ENCODE measurements around the gene MEA1. TPM values are rescaled to one million over a fixed set of nuclear protein-coding genes. Genes with fewer than 3 reads are reported as not detected.

The MEA1 gene
- 71.2 TPM for polyA plus RNA-seq (2013, experiment 1 of 2)
- polyA plus RNA-seq (2013, experiment 2 of 2): 69.3 TPM

- peaks cover 48 to 72% of the 10 kb centered on the region in 2 donors for H3K36me3 ChIP-seq (replicated peaks in 1 of 2; ENCODE audit: control insufficient read depth in 2 of 2, insufficient read depth in 2 of 2, low read length in 2 of 2)
- H4K8ac ChIP-seq (ENCODE audit: low read depth, low read length): no peak within 1 kb of the TSS
- H3K9ac ChIP-seq (ENCODE audit: low read depth, low read length, poor library complexity): peak within 1 kb of the TSS; percentile 97
- no peaks in the 10 kb centered on the region for H3K9me3 ChIP-seq (replicated peaks in 1 of 2; ENCODE audit: control insufficient read depth in 2 of 2, insufficient read depth in 1 of 2, low read depth in 1 of 2, low read length in 2 of 2)
- H3K18ac ChIP-seq (ENCODE audit: low read length): peak within 1 kb of the TSS; percentile 87
- H3K27me3 ChIP-seq (ENCODE audit: control insufficient read depth in 3 of 3, insufficient read depth in 3 of 3, low read depth in 1 of 3, low read length in 3 of 3): no peaks in the 10 kb centered on the region
- H2BK12ac ChIP-seq (ENCODE audit: low read length): no peak within 1 kb of the TSS
- peak within 1 kb of the TSS; percentile 94 to 97 for H3K4me3 ChIP-seq (ENCODE audit: low read length in 2 of 2)
- no CpG with 5 or more reads among the region's 51 CpGs for WGBS, 2 donors (ENCODE audit: extremely low coverage in 2 of 2, insufficient read length in 2 of 2, insufficient replicate concordance in 1 of 2)
- peak within 1 kb of the TSS; percentile 94 for H3K4me2 ChIP-seq (ENCODE audit: insufficient read depth, low read length, poor library complexity, severe bottlenecking)
- H3K79me1 ChIP-seq (ENCODE audit: low read depth, low read length): peaks cover 21% of the 10 kb centered on the region
- H3K27ac ChIP-seq (replicated peaks; ENCODE audit: low read length): peak within 1 kb of the TSS; percentile 69
- H3K4me1 ChIP-seq (ENCODE audit: control insufficient read depth in 2 of 2, insufficient read depth in 1 of 2, low read depth in 1 of 2, low read length in 2 of 2): peaks cover 3 to 12% of the 10 kb centered on the region in 2 donors
- H3K4ac ChIP-seq (ENCODE audit: low read length): no peak within 1 kb of the TSS
- H2AFZ ChIP-seq (ENCODE audit: low read length): peak within 1 kb of the TSS; percentile 91
- H2AK5ac ChIP-seq (ENCODE audit: low read depth, low read length): peak within 1 kb of the TSS; percentile 47
- peak; percentile 99 for DNase-seq (ENCODE audit: low spot score)
- no peak within 1 kb of the TSS for H4K91ac ChIP-seq (ENCODE audit: low read depth, low read length, poor library complexity)
- H2BK120ac ChIP-seq (ENCODE audit: low read depth, low read length): no peak within 1 kb of the TSS
- no peak within 1 kb of the TSS for H2BK15ac ChIP-seq (ENCODE audit: low read length)
- H3K23ac ChIP-seq (ENCODE audit: low read depth, low read length, poor library complexity): peak within 1 kb of the TSS; percentile 22
- peak within 1 kb of the TSS; percentile 85 for H2BK5ac ChIP-seq (ENCODE audit: low read length)
- H3K14ac ChIP-seq (ENCODE audit: low read length): peak within 1 kb of the TSS; percentile 82
These were observed at the start of gene MEA1, which contains the start of gene KLHDC3 for GRCh38 chr6:43013843-43014433. MEA1 (minus strand) TSS chr6:43013946; CDS start chr6:43013813, 133 bp downstream. KLHDC3 (plus strand) TSS chr6:43014249; CDS start chr6:43017193, 2,944 bp downstream.

- H3K4me3 ChIP-seq (ENCODE audit: low read length in 2 of 2): no peak overlapping the region
- no peak overlapping the region for H3K4me2 ChIP-seq (ENCODE audit: insufficient read depth, low read length, poor library complexity, severe bottlenecking)
- no peak overlapping the region for H4K8ac ChIP-seq (ENCODE audit: low read depth, low read length)
- no peak overlapping the region for H2BK5ac ChIP-seq (ENCODE audit: low read length)
- DNase-seq (ENCODE audit: low spot score): no peak
- H3K14ac ChIP-seq (ENCODE audit: low read length): no peak overlapping the region
- peaks cover 4 to 19% of the 10 kb centered on the region in 2 donors for H3K36me3 ChIP-seq (replicated peaks in 1 of 2; ENCODE audit: control insufficient read depth in 2 of 2, insufficient read depth in 2 of 2, low read length in 2 of 2)
- H2BK12ac ChIP-seq (ENCODE audit: low read length): no peak overlapping the region
- no peaks in the 10 kb centered on the region for H3K27me3 ChIP-seq (ENCODE audit: control insufficient read depth in 3 of 3, insufficient read depth in 3 of 3, low read depth in 1 of 3, low read length in 3 of 3)
- no peak overlapping the region for H2BK15ac ChIP-seq (ENCODE audit: low read length)
- no CpG with 5 or more reads among the region's 12 CpGs for WGBS, 2 donors (ENCODE audit: extremely low coverage in 2 of 2, insufficient read length in 2 of 2, insufficient replicate concordance in 1 of 2)
- H2AK5ac ChIP-seq (ENCODE audit: low read depth, low read length): no peak overlapping the region
- peak overlapping the region; percentile 14 for H3K9ac ChIP-seq (ENCODE audit: low read depth, low read length, poor library complexity)
- no peak overlapping the region for H2BK120ac ChIP-seq (ENCODE audit: low read depth, low read length)
- H3K27ac ChIP-seq (replicated peaks; ENCODE audit: low read length): no peak overlapping the region
- H3K23ac ChIP-seq (ENCODE audit: low read depth, low read length, poor library complexity): no peak overlapping the region
- no peak overlapping the region for H4K91ac ChIP-seq (ENCODE audit: low read depth, low read length, poor library complexity)
- peaks cover 6 to 10% of the 10 kb centered on the region in 2 donors for H3K4me1 ChIP-seq (ENCODE audit: control insufficient read depth in 2 of 2, insufficient read depth in 1 of 2, low read depth in 1 of 2, low read length in 2 of 2)
- no peaks in the 10 kb centered on the region for H3K9me3 ChIP-seq (replicated peaks in 1 of 2; ENCODE audit: control insufficient read depth in 2 of 2, insufficient read depth in 1 of 2, low read depth in 1 of 2, low read length in 2 of 2)
- H3K4ac ChIP-seq (ENCODE audit: low read length): no peak overlapping the region
- peaks cover 8% of the 10 kb centered on the region for H3K79me1 ChIP-seq (ENCODE audit: low read depth, low read length)
- no peak overlapping the region for H3K18ac ChIP-seq (ENCODE audit: low read length)
- no peak overlapping the region for H2AFZ ChIP-seq (ENCODE audit: low read length)
These were observed 49.1 kb upstream of the MEA1 start for GRCh38 chr6:43062818-43063217.

DNA sequence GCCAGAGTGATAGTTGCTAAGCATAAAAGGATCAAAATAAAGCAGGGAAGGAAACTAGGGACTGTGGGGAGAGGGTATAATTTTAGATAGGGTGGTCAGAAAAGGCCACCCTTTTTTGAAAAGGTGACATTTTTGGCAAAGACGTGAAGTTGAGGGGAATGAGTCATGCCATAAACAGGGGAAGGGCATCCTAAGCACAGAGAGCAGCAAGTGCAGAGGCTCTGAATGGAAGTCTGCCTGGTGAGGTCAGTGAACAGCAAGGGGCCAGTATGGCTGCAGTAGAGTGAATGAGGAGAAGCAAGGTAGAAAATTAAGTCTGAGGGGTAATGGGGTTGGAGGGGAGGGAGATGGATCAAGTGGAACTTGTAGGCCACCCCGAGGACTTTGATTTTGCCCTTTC is 48.1 kb upstream of the MEA1 start:
- no peak overlapping the region for H3K4ac ChIP-seq (ENCODE audit: low read length)
- no CpG with 5 or more reads among the region's 2 CpGs for WGBS, 2 donors (ENCODE audit: extremely low coverage in 2 of 2, insufficient read length in 2 of 2, insufficient replicate concordance in 1 of 2)
- H3K4me3 ChIP-seq (ENCODE audit: low read length in 2 of 2): no peak overlapping the region
- H3K4me1 ChIP-seq (ENCODE audit: control insufficient read depth in 2 of 2, insufficient read depth in 1 of 2, low read depth in 1 of 2, low read length in 2 of 2): peaks cover 6 to 10% of the 10 kb centered on the region in 2 donors
- H3K14ac ChIP-seq (ENCODE audit: low read length): no peak overlapping the region
- no peak overlapping the region for H2BK5ac ChIP-seq (ENCODE audit: low read length)
- H3K79me1 ChIP-seq (ENCODE audit: low read depth, low read length): peaks cover 8% of the 10 kb centered on the region
- no peak overlapping the region for H3K23ac ChIP-seq (ENCODE audit: low read depth, low read length, poor library complexity)
- no peak overlapping the region for H2AFZ ChIP-seq (ENCODE audit: low read length)
- H3K4me2 ChIP-seq (ENCODE audit: insufficient read depth, low read length, poor library complexity, severe bottlenecking): no peak overlapping the region
- H2BK12ac ChIP-seq (ENCODE audit: low read length): no peak overlapping the region
- DNase-seq (ENCODE audit: low spot score): no peak
- no peak overlapping the region for H3K27ac ChIP-seq (replicated peaks; ENCODE audit: low read length)
- H3K36me3 ChIP-seq (replicated peaks in 1 of 2; ENCODE audit: control insufficient read depth in 2 of 2, insufficient read depth in 2 of 2, low read length in 2 of 2): peaks cover 4 to 24% of the 10 kb centered on the region in 2 donors
- H3K9me3 ChIP-seq (replicated peaks in 1 of 2; ENCODE audit: control insufficient read depth in 2 of 2, insufficient read depth in 1 of 2, low read depth in 1 of 2, low read length in 2 of 2): no peaks in the 10 kb centered on the region
- H2BK15ac ChIP-seq (ENCODE audit: low read length): no peak overlapping the region
- H2AK5ac ChIP-seq (ENCODE audit: low read depth, low read length): no peak overlapping the region
- H4K8ac ChIP-seq (ENCODE audit: low read depth, low read length): no peak overlapping the region
- H4K91ac ChIP-seq (ENCODE audit: low read depth, low read length, poor library complexity): no peak overlapping the region
- no peaks in the 10 kb centered on the region for H3K27me3 ChIP-seq (ENCODE audit: control insufficient read depth in 3 of 3, insufficient read depth in 3 of 3, low read depth in 1 of 3, low read length in 3 of 3)
- no peak overlapping the region for H3K18ac ChIP-seq (ENCODE audit: low read length)
- H3K9ac ChIP-seq (ENCODE audit: low read depth, low read length, poor library complexity): no peak overlapping the region
- H2BK120ac ChIP-seq (ENCODE audit: low read depth, low read length): no peak overlapping the region

- peaks cover 6 to 10% of the 10 kb centered on the region in 2 donors for H3K4me1 ChIP-seq (ENCODE audit: control insufficient read depth in 2 of 2, insufficient read depth in 1 of 2, low read depth in 1 of 2, low read length in 2 of 2)
- H2BK120ac ChIP-seq (ENCODE audit: low read depth, low read length): no peak overlapping the region
- H3K18ac ChIP-seq (ENCODE audit: low read length): no peak overlapping the region
- no peak for DNase-seq (ENCODE audit: low spot score)
- H3K14ac ChIP-seq (ENCODE audit: low read length): no peak overlapping the region
- no peak overlapping the region for H2AFZ ChIP-seq (ENCODE audit: low read length)
- no peak overlapping the region for H3K27ac ChIP-seq (replicated peaks; ENCODE audit: low read length)
- H2BK5ac ChIP-seq (ENCODE audit: low read length): no peak overlapping the region
- peaks cover 8% of the 10 kb centered on the region for H3K79me1 ChIP-seq (ENCODE audit: low read depth, low read length)
- H4K8ac ChIP-seq (ENCODE audit: low read depth, low read length): no peak overlapping the region
- H3K4ac ChIP-seq (ENCODE audit: low read length): no peak overlapping the region
- H3K9ac ChIP-seq (ENCODE audit: low read depth, low read length, poor library complexity): no peak overlapping the region
- H3K4me3 ChIP-seq (ENCODE audit: low read length in 2 of 2): peak overlapping the region in 1 of 2 donors; percentile 64
- no peak overlapping the region for H2BK15ac ChIP-seq (ENCODE audit: low read length)
- H3K36me3 ChIP-seq (replicated peaks in 1 of 2; ENCODE audit: control insufficient read depth in 2 of 2, insufficient read depth in 2 of 2, low read length in 2 of 2): peaks cover 1 to 23% of the 10 kb centered on the region in 2 donors
- no peak overlapping the region for H2AK5ac ChIP-seq (ENCODE audit: low read depth, low read length)
- H4K91ac ChIP-seq (ENCODE audit: low read depth, low read length, poor library complexity): no peak overlapping the region
- no peak overlapping the region for H3K4me2 ChIP-seq (ENCODE audit: insufficient read depth, low read length, poor library complexity, severe bottlenecking)
- no peaks in the 10 kb centered on the region for H3K27me3 ChIP-seq (ENCODE audit: control insufficient read depth in 3 of 3, insufficient read depth in 3 of 3, low read depth in 1 of 3, low read length in 3 of 3)
- WGBS, 2 donors (ENCODE audit: extremely low coverage in 2 of 2, insufficient read length in 2 of 2, insufficient replicate concordance in 1 of 2): no CpG with 5 or more reads among the region's 12 CpGs
- H2BK12ac ChIP-seq (ENCODE audit: low read length): no peak overlapping the region
- no peaks in the 10 kb centered on the region for H3K9me3 ChIP-seq (replicated peaks in 1 of 2; ENCODE audit: control insufficient read depth in 2 of 2, insufficient read depth in 1 of 2, low read depth in 1 of 2, low read length in 2 of 2)
- peak overlapping the region; percentile 59 for H3K23ac ChIP-seq (ENCODE audit: low read depth, low read length, poor library complexity)
These were observed 47.2 kb upstream of the MEA1 start for GRCh38 chr6:43060755-43061633.

Measured in neuronal stem cell (in vitro differentiated cells).